ENCODE measurements around the gene RASGRF1.

RASGRF1 gene

GRCh38 chr15:79047676-79048439 lies 42.7 kb downstream of the RASGRF1 start:
- TF ChIP-seq CTCF (IDR thresholded peaks at IDR 0.05; ENCODE audit: unreplicated experiment in 3 of 3) = no peak
- Mint-ChIP-seq H3K4me3 (no peak overlapping the region), H3K9me3 (peaks cover 14% of the 10 kb centered on the region), H3K36me3 (ENCODE audit: low read depth) (no peaks in the 10 kb centered on the region), H3K27me3 (ENCODE audit: low read depth) (peaks cover 27% of the 10 kb centered on the region), H3K27ac (no peak overlapping the region), H3K4me1 (no peaks in the 10 kb centered on the region)

- Mint-ChIP-seq H3K27me3 (ENCODE audit: low read depth) (peaks cover 26% of the 10 kb centered on the region), H3K27ac (no peak overlapping the region), H3K4me1 (no peaks in the 10 kb centered on the region), H3K4me3 (no peak overlapping the region), H3K36me3 (ENCODE audit: low read depth) (no peaks in the 10 kb centered on the region), H3K9me3 (peaks cover 14% of the 10 kb centered on the region)
- no peak for TF ChIP-seq CTCF (IDR thresholded peaks at IDR 0.05; ENCODE audit: unreplicated experiment in 3 of 3)
These were observed 43.7 kb downstream of the RASGRF1 start for GRCh38 chr15:79046691-79047404.

- Mint-ChIP-seq H3K4me1 (no peaks in the 10 kb centered on the region), H3K27ac (no peak overlapping the region), H3K27me3 (ENCODE audit: low read depth) (peaks cover 30% of the 10 kb centered on the region), H3K4me3 (no peak overlapping the region), H3K9me3 (peaks cover 17% of the 10 kb centered on the region), H3K36me3 (ENCODE audit: low read depth) (no peaks in the 10 kb centered on the region)
- TF ChIP-seq CTCF (IDR thresholded peaks at IDR 0.05; ENCODE audit: unreplicated experiment in 3 of 3) = no peak
These were observed 45.5 kb downstream of the RASGRF1 start for GRCh38 chr15:79045041-79045440.

GRCh38 chr15:79042213-79042928 lies 48.2 kb downstream of the RASGRF1 start:
- Mint-ChIP-seq H3K27ac (no peak overlapping the region), H3K27me3 (ENCODE audit: low read depth) (peaks cover 21% of the 10 kb centered on the region), H3K9me3 (peaks cover 17% of the 10 kb centered on the region), H3K4me1 (no peaks in the 10 kb centered on the region), H3K4me3 (no peak overlapping the region), H3K36me3 (ENCODE audit: low read depth) (no peaks in the 10 kb centered on the region)
- no peak for TF ChIP-seq CTCF (IDR thresholded peaks at IDR 0.05; ENCODE audit: unreplicated experiment in 3 of 3)

- Mint-ChIP-seq H3K9me3 (peaks cover 17% of the 10 kb centered on the region), H3K4me3 (no peak overlapping the region), H3K27me3 (ENCODE audit: low read depth) (peaks cover 19% of the 10 kb centered on the region), H3K27ac (no peak overlapping the region), H3K4me1 (no peaks in the 10 kb centered on the region), H3K36me3 (ENCODE audit: low read depth) (no peaks in the 10 kb centered on the region)
- no peak for TF ChIP-seq CTCF (IDR thresholded peaks at IDR 0.05; ENCODE audit: unreplicated experiment in 3 of 3)
These were observed 48.9 kb downstream of the RASGRF1 start for GRCh38 chr15:79041601-79042168.

Data from nephron (organoid).